Activated CD8-positive, alpha-beta T cell treated with anti-CD3 and anti-CD28 coated beads for 36 hours (primary cell): ENCODE results near the gene ZNF701. TPM values are rescaled to one million over a fixed set of nuclear protein-coding genes. Genes with fewer than 3 reads are reported as not detected.
"Not testable (repeated sequence)": the region's sequence is repeated elsewhere in the genome, so short reads cannot be mapped to it uniquely, and the experiment has no call there.

ENCODE experiments used
- ATAC-seq: fragments of 200-7000 bp; cut with Tn5 transposase; one replicate; pipeline ENCODE4 v1.10.0; 2021; ENCODE audit warnings: mild to moderate bottlenecking, moderate library complexity
- CTCF ChIA-PET: fragments of 350-600 bp; sonication (Branson Sonifier 250); formaldehyde crosslinking; loops from one replicate; lab custom pipeline; 2021; ENCODE audit warnings: antibody characterized with exemption; lab: Charles Lee
- POLR2A ChIA-PET: fragments of 350-600 bp; sonication (Branson Sonifier 250); formaldehyde crosslinking; loops from one replicate; lab custom pipeline; 2021; ENCODE audit warnings: antibody characterized with exemption; lab: Charles Lee
- DNase-seq: peaks from one replicate; pipeline ENCODE4 v3.0.0-alpha.2; 2020
- H3K27ac Mint-ChIP-seq: one replicate; pipeline ENCODE4 v1.8.0; 2021; ENCODE audit warnings: mild to moderate bottlenecking, mixed read lengths
- H3K27me3 Mint-ChIP-seq: one replicate; pipeline ENCODE4 v1.8.0; 2021; ENCODE audit warnings: mixed read lengths
- H3K36me3 Mint-ChIP-seq: one replicate; pipeline ENCODE4 v1.8.0; 2021; ENCODE audit warnings: low read depth, mixed read lengths
- H3K4me1 Mint-ChIP-seq: one replicate; pipeline ENCODE4 v1.8.0; 2021; ENCODE audit warnings: low read depth, mixed read lengths
- H3K4me3 Mint-ChIP-seq: one replicate; pipeline ENCODE4 v1.8.0; 2021; ENCODE audit warnings: mild to moderate bottlenecking, moderate library complexity, mixed read lengths
- H3K9me3 Mint-ChIP-seq: one replicate; pipeline ENCODE4 v1.8.0; 2021; ENCODE audit warnings: mixed read lengths
- CTCF ChIP-seq: fragments of 200-600 bp; IDR thresholded peaks from one replicate; pipeline ENCODE4 v1.8.0; 2022; ENCODE audit warnings: antibody characterized with exemption, mild to moderate bottlenecking
- intact Hi-C: fragments of 100-400 bp; cut with micrococcal nuclease; formaldehyde crosslinking; loops from one replicate; pipeline ENCODE4 v1.10.0; 2022
- total RNA-seq, 2 experiments: library from RNA; stranded (reverse); gene quantifications; one replicate each; pipeline ENCODE4 v1.2.3, GENCODE V29; 2021

Gene ZNF701
- total RNA-seq, 2 experiments from 2014 or later, result 21.1 to 23.0 TPM

GRCh38 chr19:52554216-52554971 lies 15.7 kb upstream of the ZNF701 start:
- H3K4me3 Mint-ChIP-seq, result no peak overlapping the region
- H3K4me1 Mint-ChIP-seq, result no peaks in the 10 kb centered on the region
- DNase-seq, result no peak
- ChIA-PET CTCF (no interaction called here), POLR2A (no interaction called here)
- no peak for ATAC-seq
- intact Hi-C loops, result no loop called here
- H3K36me3 Mint-ChIP-seq, result peaks cover 89% of the 10 kb centered on the region
- no peaks in the 10 kb centered on the region for H3K27me3 Mint-ChIP-seq
- H3K27ac Mint-ChIP-seq, result no peak overlapping the region
- H3K9me3 Mint-ChIP-seq, result peaks cover 56% of the 10 kb centered on the region
- TF ChIP-seq CTCF, result no peak

- H3K36me3 Mint-ChIP-seq, result peaks cover 89% of the 10 kb centered on the region
- intact Hi-C loops, result no loop called here
- H3K4me1 Mint-ChIP-seq, result no peaks in the 10 kb centered on the region
- ATAC-seq, result no peak
- no peak overlapping the region for H3K4me3 Mint-ChIP-seq
- CTCF ChIA-PET, result interaction anchor here (1.0 kb wide), 1 partner anchor 9 kb away, joined by 3 read pairs; no protein-coding TSS in a partner anchor
- no peak for DNase-seq
- peaks cover 62% of the 10 kb centered on the region for H3K9me3 Mint-ChIP-seq
- no peaks in the 10 kb centered on the region for H3K27me3 Mint-ChIP-seq
- H3K27ac Mint-ChIP-seq, result no peak overlapping the region
- POLR2A ChIA-PET, result no interaction called here
- TF ChIP-seq CTCF, result no peak
These were observed 12.7 kb upstream of the ZNF701 start for GRCh38 chr19:52557231-52557995.

GRCh38 chr19:52558732-52559445 lies 11.2 kb upstream of the ZNF701 start:
- DNase-seq, ATAC-seq, POLR2A ChIA-PET, intact Hi-C loops, H3K27ac Mint-ChIP-seq, CTCF ChIA-PET, H3K4me1 Mint-ChIP-seq, H3K27me3 Mint-ChIP-seq, H3K4me3 Mint-ChIP-seq: not testable (repeated sequence)
- Mint-ChIP-seq H3K36me3 (peaks cover 89% of the 10 kb centered on the region), H3K9me3 (peaks cover 59% of the 10 kb centered on the region)

GRCh38 chr19:52561611-52562010 lies 8.5 kb upstream of the ZNF701 start:
- intact Hi-C loops, CTCF ChIA-PET, DNase-seq, H3K27ac Mint-ChIP-seq, H3K4me3 Mint-ChIP-seq, H3K4me1 Mint-ChIP-seq, H3K27me3 Mint-ChIP-seq, ATAC-seq: not testable (repeated sequence)
- H3K9me3 Mint-ChIP-seq, result peaks cover 56% of the 10 kb centered on the region
- peaks cover 84% of the 10 kb centered on the region for H3K36me3 Mint-ChIP-seq
- POLR2A ChIA-PET, result interaction anchor here (1.1 kb wide), 1 partner anchor 19 kb away, joined by 4 read pairs; no protein-coding TSS in a partner anchor

GRCh38 chr19:52566121-52566520 lies 4.0 kb upstream of the ZNF701 start:
- Mint-ChIP-seq H3K27ac (no peak overlapping the region), H3K9me3 (peaks cover 40% of the 10 kb centered on the region), H3K4me1 (peaks cover 6% of the 10 kb centered on the region), H3K27me3 (no peaks in the 10 kb centered on the region), H3K36me3 (peaks cover 57% of the 10 kb centered on the region), H3K4me3 (no peak overlapping the region)
- ATAC-seq (no peak), DNase-seq (no peak)
- intact Hi-C loops, result no loop called here
- ChIA-PET POLR2A (no interaction called here), CTCF (interaction anchor here (1.1 kb wide), 1 partner anchor 9 kb away, joined by 3 read pairs; no protein-coding TSS in a partner anchor)
- no peak for TF ChIP-seq CTCF
